Activated naive CD8-positive, alpha-beta T cell treated with anti-CD3 and anti-CD28 coated beads, Interleukin-2, amount 50 U/mL, for 16 hours (primary cell): ENCODE measurements around the gene FOXJ3.

Source experiments
- DNase-seq: peaks from one replicate; pipeline ENCODE4 v3.0.0-alpha.2; 2020; ENCODE audit warnings: low read depth, low spot score

The FOXJ3 gene

GRCh38 chr1:42334240-42335049 lies 590 bp downstream of the FOXJ3 start:
- no peak for DNase-seq

DNA sequence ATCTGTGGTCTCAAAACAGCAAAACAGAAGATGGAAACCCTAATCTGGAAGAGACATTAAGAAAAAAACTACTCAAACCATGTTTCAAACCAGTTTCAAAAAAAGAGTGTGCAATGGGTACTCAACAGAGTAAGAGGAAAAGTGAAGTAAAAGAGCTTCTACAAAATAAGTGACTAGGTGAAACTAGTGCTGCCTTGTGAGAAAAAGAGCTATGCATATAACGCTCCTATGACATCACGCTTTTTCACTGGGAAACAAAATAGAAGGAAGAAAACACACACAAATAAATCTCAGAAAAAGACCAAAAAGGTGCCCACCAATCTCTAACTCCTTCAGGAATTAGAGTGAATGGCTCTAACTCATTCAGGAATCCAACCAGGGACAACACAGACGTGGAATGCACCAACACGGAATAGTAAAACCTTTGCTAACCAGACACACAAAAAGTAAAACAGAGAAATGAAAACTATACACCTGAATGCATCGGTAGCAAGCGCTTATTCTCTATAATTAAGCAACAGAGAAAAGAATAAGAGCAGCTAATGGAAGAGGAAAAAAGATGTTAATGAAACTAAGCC lies 1.3 kb downstream of the FOXJ3 start:
- DNase-seq, result no peak

GRCh38 chr1:42332877-42333276 lies 2.2 kb downstream of the FOXJ3 start:
- no peak for DNase-seq

DNA sequence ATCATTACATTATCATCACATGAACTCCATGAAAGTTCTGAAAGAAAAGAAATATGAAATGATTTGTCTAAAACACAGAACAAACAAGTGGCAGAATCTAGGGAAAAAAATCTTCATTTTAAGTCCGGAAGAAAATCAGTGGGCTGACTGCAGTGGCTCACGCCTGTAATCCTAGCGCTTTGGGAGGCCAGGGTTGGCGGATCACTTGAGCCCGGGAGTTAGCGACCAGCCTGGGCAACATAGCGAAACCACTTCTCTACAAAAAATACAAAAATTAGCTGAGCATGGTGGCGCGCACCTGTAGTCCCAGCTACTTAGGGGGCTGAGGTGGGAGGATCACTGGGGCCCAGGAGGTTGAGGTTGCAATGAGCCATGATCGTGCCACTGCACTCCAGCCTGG lies 4.8 kb downstream of the FOXJ3 start:
- no peak for DNase-seq

GRCh38 chr1:42328916-42329496 lies 6.0 kb downstream of the FOXJ3 start:
- no peak for DNase-seq

DNA sequence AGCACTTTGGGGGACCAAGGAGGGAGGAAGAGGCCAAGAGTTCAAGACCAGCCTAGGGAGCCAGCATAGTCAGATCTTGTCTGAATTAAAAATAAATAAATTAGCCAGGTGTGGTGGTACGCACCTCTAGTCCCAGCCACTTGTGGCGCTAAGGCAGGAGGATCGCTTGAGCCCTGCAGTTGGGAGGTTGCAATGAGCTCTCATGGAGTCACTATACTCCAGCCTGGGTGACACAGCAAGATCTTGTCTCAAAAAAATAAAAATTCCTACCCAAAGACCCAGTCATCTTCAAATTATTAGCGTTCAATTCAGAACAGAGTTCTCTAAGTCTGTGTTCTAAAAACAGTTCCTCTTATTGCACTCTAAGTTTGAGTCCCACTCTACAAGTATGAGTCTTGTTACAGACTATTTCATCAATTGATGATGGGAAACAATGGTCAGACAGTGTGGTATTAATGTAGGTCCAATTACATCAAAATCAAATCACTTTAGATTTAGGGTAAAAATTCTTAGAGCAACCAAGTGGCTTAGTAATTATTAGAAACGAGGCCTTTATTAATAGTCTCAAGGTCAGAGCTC lies 6.9 kb downstream of the FOXJ3 start:
- no peak for DNase-seq

- DNase-seq, result no peak
These were observed 10.0 kb downstream of the FOXJ3 start for GRCh38 chr1:42325014-42325402.

- no peak for DNase-seq
These were observed 10.5 kb downstream of the FOXJ3 start for GRCh38 chr1:42324398-42325013.

- no peak for DNase-seq
These were observed 11.5 kb downstream of the FOXJ3 start for GRCh38 chr1:42323551-42323950.

GRCh38 chr1:42322577-42322976 lies 12.5 kb downstream of the FOXJ3 start:
- no peak for DNase-seq

DNA sequence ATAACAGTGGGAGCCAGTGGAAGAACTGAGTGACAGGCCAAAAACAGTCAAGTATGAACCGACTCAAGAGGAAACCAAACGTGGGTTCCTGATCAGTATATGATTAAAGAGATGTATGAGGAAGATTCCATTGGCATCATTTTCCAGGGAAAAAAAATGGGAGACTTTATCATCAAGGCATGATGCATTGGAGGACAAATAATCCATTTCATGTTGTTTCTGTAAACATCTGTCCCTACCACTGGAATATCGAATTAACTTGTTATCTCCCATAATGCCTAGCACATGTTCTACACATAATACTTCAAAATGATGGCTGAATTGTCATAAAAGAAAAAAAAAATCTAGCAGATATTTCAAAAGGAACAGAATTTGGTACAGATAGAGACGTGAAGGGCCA lies 13.3 kb downstream of the FOXJ3 start:
- no peak for DNase-seq

DNA sequence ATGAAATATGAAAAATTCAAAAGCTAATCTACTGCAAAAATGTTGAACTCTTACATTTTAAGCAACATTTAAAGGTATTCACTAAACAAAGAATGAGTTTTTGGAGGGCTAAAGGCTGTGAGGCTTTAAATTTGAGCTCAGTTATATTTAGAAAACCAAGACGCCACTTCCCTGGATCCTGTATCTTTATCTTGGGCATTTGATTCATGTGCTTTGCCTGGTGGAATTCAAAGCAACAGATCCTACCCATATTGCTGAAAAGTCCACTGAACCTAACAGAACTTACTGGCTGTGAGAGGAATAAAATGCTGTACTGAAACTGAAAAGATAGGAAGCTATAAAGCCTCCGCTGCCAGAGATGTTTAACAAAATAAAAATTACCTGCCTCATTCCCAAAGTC lies 14.3 kb downstream of the FOXJ3 start:
- DNase-seq, result no peak

DNA sequence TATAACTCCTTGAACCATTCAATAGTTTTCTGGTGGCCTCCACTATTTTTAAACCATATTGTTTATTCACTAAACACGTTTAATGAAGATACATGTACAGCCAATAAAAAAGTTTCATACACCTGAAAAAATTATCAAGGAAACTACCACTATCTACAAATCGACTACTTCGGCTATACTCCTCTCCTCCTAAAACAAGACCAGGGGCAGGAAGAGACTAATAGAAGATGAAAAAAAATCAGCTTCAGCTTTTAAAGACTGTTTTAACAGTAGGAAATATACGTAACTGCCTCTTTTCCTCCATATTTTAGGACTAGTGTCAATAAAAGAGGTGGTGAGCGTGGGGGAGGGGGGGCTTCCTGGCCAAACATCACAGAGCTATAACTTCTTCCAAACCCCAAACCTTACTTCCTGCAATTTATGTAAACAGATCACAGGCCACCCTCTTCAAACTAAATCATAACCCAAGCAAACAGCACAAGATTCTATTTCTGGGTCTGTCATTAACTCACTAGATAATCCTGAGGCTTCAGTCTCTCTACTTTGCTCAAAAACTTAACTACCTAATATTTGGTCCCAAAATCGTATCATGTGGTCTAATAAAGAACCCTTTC lies 15.1 kb downstream of the FOXJ3 start:
- DNase-seq, result no peak

GRCh38 chr1:42319128-42319851 lies 15.7 kb downstream of the FOXJ3 start:
- DNase-seq, result no peak

GRCh38 chr1:42318601-42319000 lies 16.4 kb downstream of the FOXJ3 start:
- no peak for DNase-seq

DNA sequence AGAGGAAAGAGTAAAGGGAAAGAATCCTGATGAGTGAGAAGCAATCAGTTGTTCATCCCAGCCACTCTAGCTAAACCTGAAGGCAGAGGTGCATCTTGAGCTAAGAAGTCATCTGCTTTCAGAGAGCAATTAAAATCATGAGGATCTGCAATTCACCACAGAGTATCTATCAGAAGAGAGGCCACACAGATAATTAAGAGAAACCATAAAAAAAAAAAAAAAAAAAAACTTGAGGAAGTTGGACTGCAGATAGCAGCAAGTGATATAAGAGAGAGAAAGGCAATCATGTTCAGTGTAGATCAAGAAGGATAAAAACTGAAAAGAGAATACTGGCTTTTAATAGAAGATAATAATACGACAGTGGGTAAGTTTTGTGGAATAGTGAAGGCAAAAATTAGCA lies 17.7 kb downstream of the FOXJ3 start:
- DNase-seq, result no peak

GRCh38 chr1:42316292-42316691 lies 18.7 kb downstream of the FOXJ3 start:
- no peak for DNase-seq

- no peak for DNase-seq
These were observed 19.5 kb downstream of the FOXJ3 start for GRCh38 chr1:42315500-42315899.

DNA sequence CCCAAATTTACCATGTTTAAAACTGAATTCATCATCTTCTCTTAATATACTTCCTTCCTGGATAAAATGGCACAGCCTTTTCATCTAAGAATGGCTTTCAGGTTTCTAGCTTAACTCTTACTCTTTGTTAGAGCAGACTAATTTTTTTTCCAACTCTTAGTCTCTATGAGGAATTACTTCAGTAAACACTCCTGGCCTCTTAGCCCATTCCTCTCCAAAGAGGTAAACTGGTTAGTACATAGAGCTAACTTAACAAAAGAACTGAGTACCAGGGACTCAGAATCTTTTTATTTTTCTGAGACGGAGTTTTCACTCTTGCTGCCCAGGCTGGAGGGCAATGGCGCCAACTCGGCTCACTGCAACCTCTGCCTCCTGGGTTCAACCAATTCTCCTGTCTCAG lies 21.1 kb downstream of the FOXJ3 start:
- no peak for DNase-seq

GRCh38 chr1:42312576-42313212 lies 22.3 kb downstream of the FOXJ3 start:
- no peak for DNase-seq

DNA sequence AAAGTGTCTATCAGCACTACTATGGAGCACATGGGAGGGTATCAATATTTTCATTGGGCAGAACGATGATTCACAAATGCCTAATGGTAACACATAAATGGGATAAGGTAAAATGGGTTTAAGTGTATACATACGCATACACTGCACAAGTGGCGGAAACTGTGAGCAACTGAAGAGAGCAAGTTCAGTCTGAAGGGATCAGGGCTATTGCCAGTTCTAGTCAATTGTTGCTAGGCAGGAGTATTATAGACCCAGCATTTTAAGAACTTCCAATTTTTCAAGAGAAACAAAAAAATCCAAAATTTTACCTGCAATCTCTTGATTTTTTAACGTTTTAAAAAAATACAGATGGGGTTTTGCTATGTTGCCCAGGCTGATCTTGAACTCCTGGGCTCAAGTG lies 23.1 kb downstream of the FOXJ3 start:
- DNase-seq, result no peak
